GM18519 (cell line): ENCODE data around the gene ZC3H10.

Source experiments
- ATAC-seq: cut with Tn5 transposase; IDR thresholded peaks from one replicate; pipeline ENCODE4 v1.9.1; 2021; ENCODE audit warnings: mild to moderate bottlenecking, moderate library complexity; ENCODE audit not compliant: unreplicated experiment, low FRiP score

ZC3H10 gene

GRCh38 chr12:56127485-56127887, 9.4 kb downstream of the ZC3H10 start:
- no peak for ATAC-seq

- ATAC-seq: peak; percentile 74
Measured at GRCh38 chr12:56127888-56128669, 10.0 kb downstream of the ZC3H10 start, which contains the start of gene ESYT1. Gene ESYT1 (plus strand): TSS chr12:56128267. CDS start chr12:56128320, 53 bp downstream.

DNA sequence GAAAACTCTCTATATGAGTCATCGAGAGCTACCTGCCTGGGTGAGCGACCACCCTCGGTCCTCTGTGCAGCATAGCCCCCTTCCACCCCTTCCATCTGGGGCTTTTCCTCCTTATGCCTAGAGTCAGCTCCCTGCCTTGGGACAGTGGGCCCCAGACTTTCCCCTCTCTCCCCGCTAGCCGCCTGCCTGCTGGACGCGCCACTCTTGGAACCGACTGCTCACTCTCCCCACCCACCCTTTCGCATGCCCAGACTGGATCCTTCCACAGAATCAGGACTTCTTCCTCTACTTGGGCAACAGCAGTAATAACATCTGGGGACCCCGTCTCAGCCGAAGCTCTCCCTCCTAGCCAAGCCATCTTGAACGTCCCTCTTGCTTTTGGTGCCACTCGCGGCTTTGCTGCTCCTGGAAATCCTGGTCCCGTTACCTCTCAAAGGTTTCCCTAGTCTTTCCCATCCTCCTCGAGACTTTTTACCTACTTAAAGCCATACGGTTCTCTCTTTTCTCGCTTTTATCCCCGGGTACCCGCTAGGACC, 10.7 kb downstream of the ZC3H10 start:
- ATAC-seq: no peak

DNA sequence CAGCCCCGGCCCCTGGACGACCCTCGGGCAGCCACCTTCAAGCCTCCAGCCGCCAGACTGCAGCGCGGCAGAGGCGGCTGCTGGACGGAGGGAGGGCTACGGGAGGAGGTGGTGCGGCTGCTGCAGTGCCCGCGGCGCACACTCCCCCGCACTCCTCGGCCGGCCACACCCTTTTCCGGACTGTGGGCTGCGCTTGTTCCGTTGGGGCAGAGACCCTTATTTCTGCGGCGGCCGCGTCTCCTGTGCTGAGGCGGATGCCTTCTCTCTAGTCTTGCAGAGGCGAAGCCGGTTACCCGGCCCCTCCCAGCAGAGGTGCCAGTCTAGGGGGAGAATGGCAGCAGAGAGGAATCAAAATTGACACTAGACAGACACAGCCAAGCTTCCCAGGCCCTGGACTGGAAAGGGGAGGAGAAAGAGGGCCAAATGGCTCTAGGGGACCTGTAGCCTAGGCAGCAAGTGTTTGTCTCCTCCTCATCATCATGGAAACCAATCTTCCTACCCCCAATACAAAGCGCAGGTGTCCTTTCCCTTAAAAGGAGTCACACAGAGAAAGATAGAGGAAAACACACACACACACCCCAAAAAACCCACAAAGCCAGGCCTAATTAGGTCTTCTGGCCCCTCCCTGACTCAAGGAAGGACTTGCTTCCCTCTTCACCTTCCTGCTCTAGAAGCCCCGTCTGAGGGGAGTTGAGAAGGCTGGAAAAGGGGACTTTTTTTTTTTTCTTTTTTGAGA, 11.3 kb downstream of the ZC3H10 start:
- ATAC-seq: no peak

- no peak for ATAC-seq
Measured at GRCh38 chr12:56129942-56130495, 12.0 kb downstream of the ZC3H10 start.

- ATAC-seq: no peak
Measured at GRCh38 chr12:56130876-56131275, 12.8 kb downstream of the ZC3H10 start.

DNA sequence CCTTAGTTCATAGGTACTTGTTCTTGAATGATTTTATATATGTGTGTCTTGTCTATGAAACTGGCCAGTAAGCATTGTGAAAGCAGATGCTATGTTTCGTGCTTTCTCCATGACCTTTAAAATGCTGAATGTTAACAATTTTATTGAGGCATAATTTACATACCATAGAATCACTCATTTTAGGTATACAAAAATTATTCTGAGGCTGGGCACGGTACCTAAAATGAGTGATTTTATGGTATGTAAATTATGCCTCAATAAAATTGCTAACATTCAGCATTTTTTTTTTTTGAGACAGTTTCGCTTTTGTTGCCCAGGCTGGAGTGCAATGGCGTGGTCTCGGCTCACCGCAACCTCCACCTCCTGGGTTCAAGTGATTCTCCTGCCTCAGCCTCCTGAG, 16.8 kb downstream of the ZC3H10 start:
- no peak for ATAC-seq

DNA sequence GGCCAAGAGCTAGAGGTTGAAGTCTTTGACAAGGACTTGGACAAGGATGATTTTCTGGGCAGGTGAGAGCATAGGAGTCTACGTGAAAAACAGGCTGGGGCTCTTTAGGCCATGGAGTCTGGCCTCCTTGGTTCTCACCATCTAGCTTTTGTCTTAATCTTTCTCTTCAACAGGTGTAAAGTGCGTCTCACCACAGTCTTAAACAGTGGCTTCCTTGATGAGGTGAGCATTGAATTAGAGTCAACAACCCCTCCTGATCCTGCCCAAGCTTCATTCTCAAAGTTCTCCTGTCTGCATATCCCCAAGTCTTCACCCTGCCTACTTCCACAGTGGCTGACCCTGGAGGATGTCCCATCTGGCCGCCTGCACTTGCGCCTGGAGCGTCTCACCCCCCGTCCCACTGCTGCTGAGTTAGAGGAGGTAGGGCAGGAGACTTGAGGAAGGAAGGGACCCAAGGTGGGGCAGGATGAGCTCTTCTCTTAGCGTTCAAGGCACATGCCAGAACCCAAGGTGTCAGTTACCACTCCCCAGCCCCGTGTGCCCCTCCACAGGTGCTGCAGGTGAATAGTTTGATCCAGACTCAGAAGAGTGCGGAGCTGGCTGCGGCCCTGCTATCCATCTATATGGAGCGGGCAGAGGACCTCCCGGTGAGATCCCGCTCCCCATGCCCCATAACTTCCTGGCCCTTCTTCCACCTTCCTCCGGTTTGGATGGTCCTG, 19.9 kb downstream of the ZC3H10 start:
- no peak for ATAC-seq

- ATAC-seq: no peak
Measured at GRCh38 chr12:56141946-56142784, 24.1 kb downstream of the ZC3H10 start.

DNA sequence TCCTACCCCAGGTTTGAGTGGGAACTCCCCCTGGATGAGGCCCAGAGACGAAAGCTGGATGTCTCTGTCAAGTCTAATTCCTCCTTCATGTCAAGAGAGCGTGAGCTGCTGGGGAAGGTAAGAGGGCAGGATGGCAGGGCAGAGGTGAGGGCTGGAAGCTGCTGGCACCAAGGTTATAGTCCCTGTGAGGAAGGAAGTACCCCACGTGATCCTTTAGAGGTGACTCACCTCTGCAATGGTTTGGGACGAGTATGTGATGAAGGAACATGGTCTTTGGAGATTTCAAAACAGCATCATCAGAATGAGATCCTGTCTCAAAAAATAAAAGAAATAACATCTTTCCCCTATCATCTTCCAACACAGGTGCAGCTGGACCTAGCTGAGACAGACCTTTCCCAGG, 25.2 kb downstream of the ZC3H10 start:
- ATAC-seq: no peak

- no peak for ATAC-seq
Measured at GRCh38 chr12:56143870-56144269, 25.8 kb downstream of the ZC3H10 start.

GRCh38 chr12:56145217-56145616, 27.2 kb downstream of the ZC3H10 start:
- ATAC-seq: no peak

GRCh38 chr12:56146492-56147460, 28.7 kb downstream of the ZC3H10 start:
- ATAC-seq: no peak

- no peak for ATAC-seq
Measured at GRCh38 chr12:56150563-56150962, 32.5 kb downstream of the ZC3H10 start.

GRCh38 chr12:56151672-56152131, 33.6 kb downstream of the ZC3H10 start:
- ATAC-seq: peak; percentile 35

GRCh38 chr12:56152132-56152755, 34.2 kb downstream of the ZC3H10 start, which contains the start of gene MYL6B:
Gene MYL6B (plus strand): TSS chr12:56152587. CDS start chr12:56153919, 1,332 bp downstream.
- peak; percentile 69 for ATAC-seq

DNA sequence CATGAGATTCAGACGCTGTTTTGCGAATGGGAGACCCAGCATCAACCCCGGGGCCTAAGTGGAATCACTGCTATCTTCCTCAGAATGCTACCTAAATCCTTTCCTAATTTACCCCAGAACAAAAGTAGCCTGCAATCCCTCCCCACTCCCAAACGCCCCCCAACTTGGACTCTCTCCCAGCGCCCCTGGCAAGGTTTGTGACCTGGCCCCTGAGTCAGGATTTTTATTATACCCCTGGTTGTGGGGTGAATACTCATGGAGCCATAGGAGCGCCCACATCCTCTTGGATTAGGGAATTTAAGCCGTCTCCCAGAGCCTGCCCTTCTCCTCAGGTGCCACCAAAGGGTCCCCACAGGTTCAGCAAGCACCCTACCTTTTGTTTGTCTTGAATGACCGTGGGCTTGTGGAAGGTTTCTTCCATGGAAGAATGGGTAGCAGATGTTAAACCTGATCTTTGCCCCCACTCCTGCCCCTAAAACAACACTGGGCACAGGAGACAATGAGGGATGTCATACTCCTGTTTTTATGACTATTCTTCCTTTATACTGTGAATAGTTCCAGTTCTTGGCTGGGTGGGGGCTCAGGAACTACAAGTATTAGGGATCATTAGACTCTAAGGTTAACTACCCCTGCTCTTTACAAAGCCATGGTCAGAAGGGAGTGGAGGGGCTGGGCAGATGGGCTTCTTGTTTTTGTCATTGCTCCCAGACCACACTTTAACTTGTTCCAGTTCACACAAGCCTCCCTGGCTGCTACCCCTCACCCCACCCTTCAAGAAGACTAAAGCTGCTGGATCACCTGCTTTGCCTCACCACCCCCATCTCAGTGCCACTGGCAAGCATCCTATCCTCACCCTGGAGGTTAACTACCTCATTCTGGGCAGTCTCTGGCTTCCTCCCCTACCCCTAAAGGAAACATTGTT, 35.0 kb downstream of the ZC3H10 start:
- no peak for ATAC-seq
